Measurements from ENCODE around the gene TREML4.

Gene TREML4

GRCh38 chr6:41214559-41215238 lies 13.4 kb upstream of the TREML4 start:
- Histone ChIP-seq H3K27me3 (ENCODE audit: control insufficient read depth, insufficient read depth, low read length) (peaks cover 3% of the 10 kb centered on the region), H3K36me3 (ENCODE audit: control insufficient read depth, insufficient read depth, low read length) (no peaks in the 10 kb centered on the region), H3K4me1 (ENCODE audit: control insufficient read depth, insufficient read depth, low read length) (no peaks in the 10 kb centered on the region), H3K9me3 (ENCODE audit: control insufficient read depth, low read length) (peaks cover 6% of the 10 kb centered on the region), H3K4me3 (ENCODE audit: low read length) (no peak overlapping the region), H3K9ac (ENCODE audit: low read length) (no peak overlapping the region)

GRCh38 chr6:41215777-41216176 lies 12.4 kb upstream of the TREML4 start:
- Histone ChIP-seq H3K9me3 (ENCODE audit: control insufficient read depth, low read length) (peaks cover 6% of the 10 kb centered on the region), H3K36me3 (ENCODE audit: control insufficient read depth, insufficient read depth, low read length) (no peaks in the 10 kb centered on the region), H3K27me3 (ENCODE audit: control insufficient read depth, insufficient read depth, low read length) (peaks cover 3% of the 10 kb centered on the region), H3K4me3 (ENCODE audit: low read length) (no peak overlapping the region), H3K4me1 (ENCODE audit: control insufficient read depth, insufficient read depth, low read length) (no peaks in the 10 kb centered on the region), H3K9ac (ENCODE audit: low read length) (no peak overlapping the region)

- Histone ChIP-seq H3K4me1 (ENCODE audit: control insufficient read depth, insufficient read depth, low read length) (no peaks in the 10 kb centered on the region), H3K9me3 (ENCODE audit: control insufficient read depth, low read length) (peaks cover 6% of the 10 kb centered on the region), H3K36me3 (ENCODE audit: control insufficient read depth, insufficient read depth, low read length) (no peaks in the 10 kb centered on the region), H3K4me3 (ENCODE audit: low read length) (no peak overlapping the region), H3K27me3 (ENCODE audit: control insufficient read depth, insufficient read depth, low read length) (peaks cover 3% of the 10 kb centered on the region), H3K9ac (ENCODE audit: low read length) (no peak overlapping the region)
Observed at GRCh38 chr6:41216616-41217015, 11.5 kb upstream of the TREML4 start.

GRCh38 chr6:41222045-41222444 lies 6.1 kb upstream of the TREML4 start:
- Histone ChIP-seq H3K9me3 (ENCODE audit: control insufficient read depth, low read length) (no peaks in the 10 kb centered on the region), H3K4me1 (ENCODE audit: control insufficient read depth, insufficient read depth, low read length) (no peaks in the 10 kb centered on the region), H3K27me3 (ENCODE audit: control insufficient read depth, insufficient read depth, low read length) (peaks cover 3% of the 10 kb centered on the region), H3K9ac (ENCODE audit: low read length) (no peak overlapping the region), H3K36me3 (ENCODE audit: control insufficient read depth, insufficient read depth, low read length) (no peaks in the 10 kb centered on the region), H3K4me3 (ENCODE audit: low read length) (no peak overlapping the region)

- H3K9me3 ChIP-seq (ENCODE audit: control insufficient read depth, low read length) = no peaks in the 10 kb centered on the region
- no peak overlapping the region for H3K4me3 ChIP-seq (ENCODE audit: low read length)
- peaks cover 3% of the 10 kb centered on the region for H3K27me3 ChIP-seq (ENCODE audit: control insufficient read depth, insufficient read depth, low read length)
- H3K36me3 ChIP-seq (ENCODE audit: control insufficient read depth, insufficient read depth, low read length) = no peaks in the 10 kb centered on the region
- no peak overlapping the region for H3K9ac ChIP-seq (ENCODE audit: low read length)
- H3K4me1 ChIP-seq (ENCODE audit: control insufficient read depth, insufficient read depth, low read length) = no peaks in the 10 kb centered on the region
Observed at GRCh38 chr6:41222513-41222912, 5.6 kb upstream of the TREML4 start.

- Histone ChIP-seq H3K9me3 (ENCODE audit: control insufficient read depth, low read length) (no peaks in the 10 kb centered on the region), H3K9ac (ENCODE audit: low read length) (no peak overlapping the region), H3K36me3 (ENCODE audit: control insufficient read depth, insufficient read depth, low read length) (no peaks in the 10 kb centered on the region), H3K4me3 (ENCODE audit: low read length) (no peak overlapping the region), H3K4me1 (ENCODE audit: control insufficient read depth, insufficient read depth, low read length) (no peaks in the 10 kb centered on the region), H3K27me3 (ENCODE audit: control insufficient read depth, insufficient read depth, low read length) (peaks cover 3% of the 10 kb centered on the region)
Observed at GRCh38 chr6:41224800-41225199, 3.3 kb upstream of the TREML4 start.

- Histone ChIP-seq H3K36me3 (ENCODE audit: control insufficient read depth, insufficient read depth, low read length) (no peaks in the 10 kb centered on the region), H3K9me3 (ENCODE audit: control insufficient read depth, low read length) (no peaks in the 10 kb centered on the region), H3K27me3 (ENCODE audit: control insufficient read depth, insufficient read depth, low read length) (peaks cover 3% of the 10 kb centered on the region), H3K9ac (ENCODE audit: low read length) (no peak overlapping the region), H3K4me3 (ENCODE audit: low read length) (no peak overlapping the region), H3K4me1 (ENCODE audit: control insufficient read depth, insufficient read depth, low read length) (no peaks in the 10 kb centered on the region)
Observed at GRCh38 chr6:41226752-41227151, 1.4 kb upstream of the TREML4 start.

GRCh38 chr6:41228616-41229015 lies 467 bp downstream of the TREML4 start:
- Histone ChIP-seq H3K4me1 (ENCODE audit: control insufficient read depth, insufficient read depth, low read length) (no peaks in the 10 kb centered on the region), H3K27me3 (ENCODE audit: control insufficient read depth, insufficient read depth, low read length) (no peaks in the 10 kb centered on the region), H3K4me3 (ENCODE audit: low read length) (no peak overlapping the region), H3K9me3 (ENCODE audit: control insufficient read depth, low read length) (no peaks in the 10 kb centered on the region), H3K9ac (ENCODE audit: low read length) (no peak overlapping the region), H3K36me3 (ENCODE audit: control insufficient read depth, insufficient read depth, low read length) (no peaks in the 10 kb centered on the region)

- H3K4me1 ChIP-seq (ENCODE audit: control insufficient read depth, insufficient read depth, low read length) = no peaks in the 10 kb centered on the region
- no peaks in the 10 kb centered on the region for H3K9me3 ChIP-seq (ENCODE audit: control insufficient read depth, low read length)
- no peaks in the 10 kb centered on the region for H3K36me3 ChIP-seq (ENCODE audit: control insufficient read depth, insufficient read depth, low read length)
- no peak overlapping the region for H3K4me3 ChIP-seq (ENCODE audit: low read length)
- no peak overlapping the region for H3K9ac ChIP-seq (ENCODE audit: low read length)
- H3K27me3 ChIP-seq (ENCODE audit: control insufficient read depth, insufficient read depth, low read length) = no peaks in the 10 kb centered on the region
Observed at GRCh38 chr6:41229721-41230120, 1.6 kb downstream of the TREML4 start.

- H3K36me3 ChIP-seq (ENCODE audit: control insufficient read depth, insufficient read depth, low read length) = no peaks in the 10 kb centered on the region
- no peaks in the 10 kb centered on the region for H3K9me3 ChIP-seq (ENCODE audit: control insufficient read depth, low read length)
- H3K4me3 ChIP-seq (ENCODE audit: low read length) = no peak overlapping the region
- no peaks in the 10 kb centered on the region for H3K4me1 ChIP-seq (ENCODE audit: control insufficient read depth, insufficient read depth, low read length)
- H3K27me3 ChIP-seq (ENCODE audit: control insufficient read depth, insufficient read depth, low read length) = no peaks in the 10 kb centered on the region
- H3K9ac ChIP-seq (ENCODE audit: low read length) = no peak overlapping the region
Observed at GRCh38 chr6:41231246-41231645, 3.1 kb downstream of the TREML4 start.

- no peaks in the 10 kb centered on the region for H3K36me3 ChIP-seq (ENCODE audit: control insufficient read depth, insufficient read depth, low read length)
- H3K4me1 ChIP-seq (ENCODE audit: control insufficient read depth, insufficient read depth, low read length) = no peaks in the 10 kb centered on the region
- H3K9ac ChIP-seq (ENCODE audit: low read length) = no peak overlapping the region
- peaks cover 2% of the 10 kb centered on the region for H3K27me3 ChIP-seq (ENCODE audit: control insufficient read depth, insufficient read depth, low read length)
- no peaks in the 10 kb centered on the region for H3K9me3 ChIP-seq (ENCODE audit: control insufficient read depth, low read length)
- H3K4me3 ChIP-seq (ENCODE audit: low read length) = no peak overlapping the region
Observed at GRCh38 chr6:41232667-41233066, 4.5 kb downstream of the TREML4 start.

- no peak overlapping the region for H3K9ac ChIP-seq (ENCODE audit: low read length)
- H3K36me3 ChIP-seq (ENCODE audit: control insufficient read depth, insufficient read depth, low read length) = no peaks in the 10 kb centered on the region
- H3K4me3 ChIP-seq (ENCODE audit: low read length) = no peak overlapping the region
- no peaks in the 10 kb centered on the region for H3K9me3 ChIP-seq (ENCODE audit: control insufficient read depth, low read length)
- H3K4me1 ChIP-seq (ENCODE audit: control insufficient read depth, insufficient read depth, low read length) = no peaks in the 10 kb centered on the region
- peaks cover 11% of the 10 kb centered on the region for H3K27me3 ChIP-seq (ENCODE audit: control insufficient read depth, insufficient read depth, low read length)
Observed at GRCh38 chr6:41236276-41236675, 8.1 kb downstream of the TREML4 start.

- H3K4me3 ChIP-seq (ENCODE audit: low read length) = no peak overlapping the region
- no peak overlapping the region for H3K9ac ChIP-seq (ENCODE audit: low read length)
- H3K36me3 ChIP-seq (ENCODE audit: control insufficient read depth, insufficient read depth, low read length) = no peaks in the 10 kb centered on the region
- H3K4me1 ChIP-seq (ENCODE audit: control insufficient read depth, insufficient read depth, low read length) = no peaks in the 10 kb centered on the region
- H3K27me3 ChIP-seq (ENCODE audit: control insufficient read depth, insufficient read depth, low read length) = peaks cover 16% of the 10 kb centered on the region
- no peaks in the 10 kb centered on the region for H3K9me3 ChIP-seq (ENCODE audit: control insufficient read depth, low read length)
Observed at GRCh38 chr6:41237128-41237527, 9.0 kb downstream of the TREML4 start.

Measured in mucosa of stomach (tissue), 1 donor.